Memory B cell (primary cell): Measurements from ENCODE around the gene UNC119B.

Experiments used
- ATAC-seq: fragments of 150-1000 bp; cut with Tn5 transposase; 2 replicates; pipeline ENCODE4 v1.10.0; 2021; ENCODE audit warnings: low read depth, mild to moderate bottlenecking, moderate library complexity
- DNase-seq, 2 donors: peaks; one replicate each; pipeline ENCODE4 v3.0.0; 2022; ENCODE audit warnings: low spot score in 2 of 2
- H3K27ac Mint-ChIP-seq: one replicate; pipeline ENCODE4 v1.8.0; 2022; ENCODE audit warnings: mild to moderate bottlenecking, moderate library complexity, mixed read lengths
- H3K27me3 Mint-ChIP-seq: one replicate; pipeline ENCODE4 v1.8.0; 2022; ENCODE audit warnings: mixed read lengths
- H3K36me3 Mint-ChIP-seq: one replicate; pipeline ENCODE4 v1.8.0; 2022; ENCODE audit warnings: mild to moderate bottlenecking, mixed read lengths
- H3K4me1 Mint-ChIP-seq: one replicate; pipeline ENCODE4 v1.8.0; 2022; ENCODE audit warnings: mixed read lengths
- H3K4me3 Mint-ChIP-seq: one replicate; pipeline ENCODE4 v1.8.0; 2022; ENCODE audit warnings: mild to moderate bottlenecking, moderate library complexity, mixed read lengths
- H3K9me3 Mint-ChIP-seq: one replicate; pipeline ENCODE4 v1.8.0; 2022; ENCODE audit warnings: mixed read lengths

UNC119B gene

DNA sequence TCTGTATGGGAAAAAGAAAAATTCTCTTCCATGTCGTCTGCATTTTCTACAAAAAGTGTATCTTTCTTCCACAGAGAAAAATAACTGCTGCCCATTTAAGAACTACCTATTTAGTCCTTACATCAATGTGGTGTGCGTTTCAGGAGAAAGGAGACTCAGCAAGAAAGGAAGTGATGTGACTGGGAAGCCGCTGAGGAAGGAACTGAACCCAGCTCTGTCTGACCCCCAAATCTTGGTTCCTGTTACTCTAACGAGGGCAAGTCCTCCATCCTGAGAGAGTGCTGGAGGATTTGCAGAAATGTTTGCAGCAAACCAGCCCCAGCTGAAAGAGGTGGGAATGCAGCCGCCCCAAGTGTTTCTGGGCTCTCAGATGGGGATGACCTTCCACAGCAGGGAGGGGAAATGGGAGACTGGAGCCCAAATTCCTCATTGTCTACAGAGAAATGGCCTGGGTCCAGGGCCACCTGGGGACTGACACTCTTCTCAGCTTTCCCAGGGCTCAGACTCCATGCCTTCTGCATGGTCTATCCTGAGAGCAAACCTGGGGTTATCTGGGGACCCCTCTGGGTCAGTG, 30.0 kb upstream of the UNC119B start:
- Mint-ChIP-seq H3K4me3 (no peak overlapping the region), H3K27me3 (no peaks in the 10 kb centered on the region), H3K27ac (no peak overlapping the region), H3K9me3 (no peaks in the 10 kb centered on the region), H3K36me3 (no peaks in the 10 kb centered on the region), H3K4me1 (peaks cover 10% of the 10 kb centered on the region)
- ATAC-seq, result no peak
- no peak for DNase-seq

DNA sequence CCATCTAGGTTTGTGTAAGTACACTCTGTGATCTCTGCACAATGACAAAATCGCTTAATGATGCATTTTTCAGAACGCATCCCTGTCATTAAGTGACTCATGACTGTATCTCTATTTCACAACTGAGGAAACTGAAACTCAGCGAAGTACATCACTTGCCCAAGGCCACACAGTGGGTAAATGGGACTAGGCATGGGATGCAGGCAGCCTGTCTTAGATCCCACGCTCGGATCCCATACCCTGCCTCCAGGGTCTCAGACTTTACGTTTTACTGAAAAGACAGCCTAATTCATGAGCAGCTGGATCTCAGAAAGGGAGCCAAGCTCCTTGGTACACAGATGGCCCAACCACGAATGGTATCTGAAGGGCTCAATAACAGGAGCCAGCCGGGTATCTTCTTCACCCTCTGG, 25.7 kb upstream of the UNC119B start:
- Mint-ChIP-seq H3K9me3 (no peaks in the 10 kb centered on the region), H3K4me3 (no peak overlapping the region), H3K36me3 (no peaks in the 10 kb centered on the region), H3K27ac (peak overlapping the region; percentile 61), H3K27me3 (no peaks in the 10 kb centered on the region), H3K4me1 (peaks cover 17% of the 10 kb centered on the region)
- ATAC-seq, result no peak
- no peak for DNase-seq

DNA sequence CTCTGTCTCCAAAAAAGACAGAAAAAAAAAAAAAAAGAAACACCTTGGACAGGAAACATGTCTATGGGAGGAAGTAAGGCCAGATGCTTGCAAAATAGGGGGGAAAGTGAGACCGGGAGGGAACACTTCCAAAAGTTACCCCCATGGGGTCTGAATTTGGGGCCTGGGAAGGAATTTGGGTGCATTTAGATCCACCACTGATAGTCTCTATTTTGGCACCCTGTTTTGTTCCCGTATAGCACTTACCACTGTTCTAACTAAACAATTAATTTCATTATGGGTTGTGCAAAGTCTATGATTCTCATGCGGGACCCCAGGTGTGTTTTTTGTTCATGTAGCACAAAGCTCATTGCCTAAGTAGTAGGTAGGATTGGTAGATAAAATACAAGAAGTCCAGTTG, 24.7 kb upstream of the UNC119B start:
- Mint-ChIP-seq H3K4me1 (peaks cover 17% of the 10 kb centered on the region), H3K36me3 (no peaks in the 10 kb centered on the region), H3K27me3 (no peaks in the 10 kb centered on the region), H3K27ac (peak overlapping the region; percentile 67), H3K9me3 (no peaks in the 10 kb centered on the region), H3K4me3 (peak overlapping the region; percentile 60)
- no peak for DNase-seq
- ATAC-seq, result no peak

DNA sequence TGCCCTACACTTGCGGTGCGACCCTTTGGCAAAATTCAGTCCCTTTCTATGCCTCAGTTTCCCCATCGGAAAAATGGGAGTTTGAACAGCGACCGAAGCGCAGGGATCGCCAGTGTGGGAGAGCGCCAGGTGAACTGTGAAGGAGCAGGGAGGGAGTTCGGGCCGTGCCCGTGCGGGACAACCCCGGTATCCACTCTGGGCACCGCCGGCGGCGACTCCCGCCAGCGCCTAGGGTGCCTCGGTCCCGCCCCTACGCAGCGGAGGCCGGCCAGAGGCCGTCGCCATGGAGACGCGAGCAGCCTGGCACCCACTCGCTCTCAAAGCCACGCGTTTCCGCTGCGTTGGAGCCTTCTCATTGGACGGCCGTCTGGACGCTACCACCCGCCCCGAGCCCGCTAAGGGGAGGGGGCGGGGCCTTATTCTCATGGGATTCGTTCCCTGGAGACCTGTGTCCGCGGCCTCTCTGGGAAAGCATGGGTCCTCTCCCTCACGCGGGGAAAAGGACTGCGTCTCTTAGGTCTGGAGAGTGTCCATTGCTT, 24.0 kb upstream of the UNC119B start:
- Mint-ChIP-seq H3K4me1 (peaks cover 21% of the 10 kb centered on the region), H3K27me3 (no peaks in the 10 kb centered on the region), H3K36me3 (peaks cover 2% of the 10 kb centered on the region), H3K4me3 (peak overlapping the region; percentile 80), H3K9me3 (no peaks in the 10 kb centered on the region), H3K27ac (peak overlapping the region; percentile 67)
- DNase-seq (peak; percentile 96 to 97), ATAC-seq (peak; percentile 70)

DNA sequence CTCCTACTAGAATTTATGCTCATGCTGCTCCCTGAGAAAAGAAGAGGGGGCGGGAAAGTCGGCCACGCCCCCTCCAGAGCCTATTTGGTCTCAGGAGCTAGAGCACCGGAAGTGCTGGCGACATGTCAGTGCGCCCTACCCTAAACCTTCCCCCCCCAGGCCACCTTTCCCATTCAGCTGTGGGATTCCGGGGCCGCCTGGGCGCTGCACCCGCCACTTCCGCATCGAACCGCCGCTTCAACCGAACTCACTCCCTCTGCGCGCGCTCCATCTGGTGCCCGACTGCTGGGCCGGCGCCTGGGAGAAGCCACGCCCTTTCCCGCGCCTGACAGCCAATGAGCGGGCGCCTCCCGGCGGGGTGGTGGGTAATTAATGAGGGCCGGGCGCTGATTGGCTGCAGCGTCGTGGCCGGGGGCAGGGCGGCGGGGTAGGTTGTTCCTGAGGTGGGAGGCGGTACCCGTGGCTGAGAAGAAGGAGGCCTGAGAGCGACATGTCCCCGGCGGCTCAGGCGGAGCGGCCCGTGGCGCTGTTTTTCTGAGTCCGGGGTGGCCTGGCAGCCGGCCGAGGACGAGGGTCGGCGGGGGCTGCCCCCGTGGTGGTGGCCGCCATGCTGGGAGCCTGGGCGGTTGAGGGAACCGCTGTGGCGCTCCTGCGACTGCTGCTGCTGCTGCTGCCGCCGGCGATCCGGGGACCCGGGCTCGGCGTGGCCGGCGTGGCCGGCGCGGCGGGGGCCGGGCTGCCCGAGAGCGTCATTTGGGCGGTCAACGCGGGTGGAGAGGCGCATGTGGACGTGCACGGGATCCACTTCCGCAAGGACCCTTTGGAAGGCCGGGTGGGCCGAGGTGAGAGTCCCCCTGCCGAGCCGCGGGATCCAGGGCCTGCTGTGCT, 23.3 kb upstream of the UNC119B start, which contains the start of gene MLEC:
MLEC (plus strand) TSS at position 460 of the 888 bp plus-strand sequence; CDS start at position 608, 148 bp downstream.
- Mint-ChIP-seq H3K4me1 (peaks cover 21% of the 10 kb centered on the region), H3K27me3 (no peaks in the 10 kb centered on the region), H3K27ac (peak within 1 kb of the TSS; percentile 67), H3K9me3 (no peaks in the 10 kb centered on the region), H3K4me3 (peak within 1 kb of the TSS; percentile 86), H3K36me3 (peaks cover 2% of the 10 kb centered on the region)
- DNase-seq (peak; percentile 98 to 99), ATAC-seq (peak; percentile 68)

DNA sequence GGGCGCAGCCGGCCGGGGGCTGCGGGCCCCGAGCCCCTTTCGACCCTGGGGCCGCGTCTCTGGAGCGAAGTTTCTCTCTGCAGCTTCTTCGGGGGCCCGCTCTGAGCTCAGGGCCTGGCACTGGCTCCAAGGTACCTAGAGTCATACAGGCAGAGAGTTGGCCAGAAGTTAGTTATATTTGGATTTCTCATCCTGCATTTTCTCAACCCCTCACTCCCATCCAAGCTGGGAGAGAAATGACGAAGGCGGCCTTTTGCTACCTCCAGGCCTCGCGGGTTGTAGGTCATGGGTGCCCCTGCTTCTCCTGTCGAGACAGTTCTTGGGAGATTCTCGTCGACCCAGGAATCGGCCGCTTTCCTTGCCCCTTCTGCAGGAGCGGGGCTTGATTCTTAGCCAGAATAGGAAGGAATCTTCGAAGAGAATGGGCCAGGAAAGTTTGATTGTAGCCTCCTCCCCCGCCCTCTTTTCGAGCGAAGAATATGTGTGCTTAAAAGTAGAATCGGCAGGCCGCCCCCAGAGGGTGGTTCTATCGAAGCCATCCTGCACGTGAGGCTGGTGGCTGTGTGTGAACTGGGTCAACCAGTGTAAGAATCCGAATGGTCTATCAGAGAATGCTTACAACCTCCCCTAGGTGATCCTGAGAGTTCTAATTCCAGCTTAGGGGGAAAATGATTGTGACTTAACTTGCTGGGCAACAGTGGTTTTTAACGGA, 22.5 kb upstream of the UNC119B start:
- H3K27me3 Mint-ChIP-seq, result no peaks in the 10 kb centered on the region
- peaks cover 27% of the 10 kb centered on the region for H3K4me1 Mint-ChIP-seq
- peaks cover 3% of the 10 kb centered on the region for H3K36me3 Mint-ChIP-seq
- DNase-seq (no peak), ATAC-seq (no peak)
- H3K4me3 Mint-ChIP-seq, result peak overlapping the region; percentile 86
- H3K9me3 Mint-ChIP-seq, result no peaks in the 10 kb centered on the region
- H3K27ac Mint-ChIP-seq, result peak overlapping the region; percentile 11

DNA sequence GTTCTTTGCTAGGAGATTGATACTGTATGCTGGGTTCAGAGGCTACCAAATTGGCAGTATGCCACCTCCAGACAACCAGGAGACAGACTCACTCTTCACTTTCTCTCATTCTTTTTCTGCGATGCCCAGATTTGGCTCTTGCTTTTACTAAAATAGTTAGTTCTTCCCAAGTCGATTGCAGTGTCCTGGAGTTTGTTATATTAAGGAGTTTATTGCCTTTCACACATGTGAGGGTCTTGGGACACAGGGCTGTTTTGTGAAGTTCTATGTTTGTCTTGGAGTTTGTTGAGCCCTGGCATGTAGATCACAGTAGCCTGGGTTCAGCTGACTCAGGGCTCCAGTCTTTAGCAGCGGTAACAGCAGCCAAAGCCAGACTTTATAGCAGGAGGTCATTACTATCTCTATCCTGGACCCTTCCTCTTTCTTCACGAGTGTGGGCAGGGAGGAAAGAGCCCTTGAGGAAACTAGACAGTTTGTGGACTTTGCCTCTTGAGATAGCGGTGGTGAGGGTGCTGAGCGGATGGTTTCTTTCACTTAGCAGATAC, 21.7 kb upstream of the UNC119B start:
- peak overlapping the region; percentile 86 for H3K4me3 Mint-ChIP-seq
- DNase-seq, result no peak
- peaks cover 4% of the 10 kb centered on the region for H3K36me3 Mint-ChIP-seq
- H3K27ac Mint-ChIP-seq, result no peak overlapping the region
- ATAC-seq, result no peak
- H3K4me1 Mint-ChIP-seq, result peaks cover 27% of the 10 kb centered on the region
- no peaks in the 10 kb centered on the region for H3K9me3 Mint-ChIP-seq
- H3K27me3 Mint-ChIP-seq, result no peaks in the 10 kb centered on the region

DNA sequence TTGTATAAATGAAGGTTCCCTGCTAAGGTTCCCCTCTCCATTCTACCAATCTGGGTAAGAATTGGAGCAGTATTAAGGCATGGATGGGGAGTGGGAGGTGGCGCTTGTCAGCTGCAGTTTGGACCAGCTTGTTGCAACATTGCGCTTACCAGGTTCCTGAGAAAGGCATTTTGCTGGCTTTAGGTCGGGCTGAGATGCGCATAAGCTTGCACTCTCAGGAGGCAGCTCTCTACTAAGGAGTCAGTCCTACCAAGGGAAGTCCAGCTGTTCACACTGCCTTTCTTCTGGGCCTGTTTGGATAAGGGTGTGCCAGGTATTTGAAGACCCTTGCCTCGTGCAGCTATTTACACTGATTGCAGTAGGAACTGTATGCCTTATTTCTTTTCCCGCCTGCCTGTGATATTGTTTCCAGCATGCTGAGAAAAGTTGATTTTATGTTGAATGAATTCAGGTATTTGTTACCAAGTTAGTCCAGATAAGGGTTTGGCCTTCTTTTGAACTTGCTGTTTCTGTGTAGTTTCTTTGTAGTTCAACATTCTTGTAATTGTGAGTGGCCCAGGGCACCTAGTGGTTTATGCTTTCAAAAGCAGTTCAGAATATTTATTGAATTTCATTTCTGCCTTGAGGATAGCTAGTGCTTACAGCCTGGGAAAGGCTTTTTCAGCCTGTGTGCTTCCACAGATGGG, 20.7 kb upstream of the UNC119B start:
- DNase-seq (no peak), ATAC-seq (no peak)
- Mint-ChIP-seq H3K36me3 (peaks cover 8% of the 10 kb centered on the region), H3K4me1 (peaks cover 27% of the 10 kb centered on the region), H3K9me3 (no peaks in the 10 kb centered on the region), H3K27ac (no peak overlapping the region), H3K4me3 (no peak overlapping the region), H3K27me3 (no peaks in the 10 kb centered on the region)

DNA sequence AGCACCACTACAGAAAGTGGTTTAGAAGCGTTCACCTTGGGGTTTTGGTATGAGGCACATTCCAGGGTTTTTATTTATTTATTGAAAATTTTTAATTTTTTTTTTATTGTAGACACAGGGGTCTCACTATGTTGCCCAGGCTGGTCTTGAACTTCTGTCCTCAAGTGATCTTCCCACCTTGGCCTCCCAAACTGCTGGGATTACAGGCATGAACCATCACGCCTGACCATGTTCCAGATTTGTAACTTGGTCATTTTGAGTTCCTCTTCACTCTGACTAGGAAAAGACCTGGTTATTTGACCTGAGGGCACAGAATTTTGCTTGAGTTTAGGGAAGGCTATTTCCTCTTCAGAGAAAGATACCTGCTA, 20.2 kb upstream of the UNC119B start:
- DNase-seq (no peak), ATAC-seq (no peak)
- H3K27ac Mint-ChIP-seq, result no peak overlapping the region
- no peaks in the 10 kb centered on the region for H3K9me3 Mint-ChIP-seq
- H3K27me3 Mint-ChIP-seq, result no peaks in the 10 kb centered on the region
- H3K4me3 Mint-ChIP-seq, result no peak overlapping the region
- peaks cover 12% of the 10 kb centered on the region for H3K36me3 Mint-ChIP-seq
- H3K4me1 Mint-ChIP-seq, result peaks cover 27% of the 10 kb centered on the region

DNA sequence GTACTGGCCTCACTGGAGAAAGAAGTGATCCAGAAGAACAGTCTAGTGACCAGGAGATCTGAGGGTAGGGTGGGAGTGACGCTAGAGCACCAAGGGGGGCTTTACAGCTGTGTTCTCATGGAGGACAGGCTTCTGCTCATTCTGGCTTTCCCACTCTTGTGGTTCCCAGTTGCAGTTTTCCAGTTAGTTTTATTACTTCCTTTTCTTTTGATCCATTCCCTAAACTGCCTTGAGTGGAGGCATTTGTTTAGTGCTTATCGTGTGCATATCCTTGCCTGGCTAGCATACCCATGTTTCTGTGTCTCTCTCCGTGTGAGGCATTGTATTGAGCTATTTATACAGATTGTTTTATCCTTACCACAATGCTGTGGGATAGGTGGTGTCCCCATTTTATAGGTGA, 19.3 kb upstream of the UNC119B start:
- ATAC-seq (no peak), DNase-seq (no peak)
- no peaks in the 10 kb centered on the region for H3K9me3 Mint-ChIP-seq
- no peak overlapping the region for H3K4me3 Mint-ChIP-seq
- H3K36me3 Mint-ChIP-seq, result peaks cover 17% of the 10 kb centered on the region
- no peak overlapping the region for H3K27ac Mint-ChIP-seq
- peaks cover 27% of the 10 kb centered on the region for H3K4me1 Mint-ChIP-seq
- no peaks in the 10 kb centered on the region for H3K27me3 Mint-ChIP-seq

DNA sequence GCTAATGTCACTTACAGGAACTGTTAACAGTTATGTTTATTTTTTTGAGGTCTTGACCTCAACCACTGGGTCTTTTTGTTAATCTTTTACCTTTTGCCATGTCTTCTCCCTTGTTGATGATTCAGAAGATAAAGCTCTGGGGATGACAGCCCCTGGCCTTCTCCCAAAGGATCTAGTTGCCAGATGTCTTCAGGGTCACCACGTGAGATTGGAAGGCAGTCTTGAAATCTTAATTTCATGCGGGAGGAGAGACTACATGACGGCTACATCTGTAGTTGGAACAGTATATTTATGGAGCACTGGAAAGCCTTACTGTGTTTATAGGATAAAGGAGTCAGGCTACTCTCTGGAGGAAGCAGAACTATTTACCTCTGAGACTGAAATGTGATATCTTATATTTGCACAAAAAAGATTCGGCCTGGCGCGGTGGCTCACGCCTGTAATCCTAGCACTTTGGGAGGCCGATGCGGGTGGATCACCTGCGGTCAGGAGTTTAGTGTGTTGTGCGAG, 17.7 kb upstream of the UNC119B start:
- Mint-ChIP-seq H3K4me3 (no peak overlapping the region), H3K9me3 (no peaks in the 10 kb centered on the region), H3K36me3 (peaks cover 30% of the 10 kb centered on the region), H3K27me3 (no peaks in the 10 kb centered on the region), H3K27ac (no peak overlapping the region), H3K4me1 (peaks cover 27% of the 10 kb centered on the region)
- ATAC-seq (no peak), DNase-seq (no peak)

DNA sequence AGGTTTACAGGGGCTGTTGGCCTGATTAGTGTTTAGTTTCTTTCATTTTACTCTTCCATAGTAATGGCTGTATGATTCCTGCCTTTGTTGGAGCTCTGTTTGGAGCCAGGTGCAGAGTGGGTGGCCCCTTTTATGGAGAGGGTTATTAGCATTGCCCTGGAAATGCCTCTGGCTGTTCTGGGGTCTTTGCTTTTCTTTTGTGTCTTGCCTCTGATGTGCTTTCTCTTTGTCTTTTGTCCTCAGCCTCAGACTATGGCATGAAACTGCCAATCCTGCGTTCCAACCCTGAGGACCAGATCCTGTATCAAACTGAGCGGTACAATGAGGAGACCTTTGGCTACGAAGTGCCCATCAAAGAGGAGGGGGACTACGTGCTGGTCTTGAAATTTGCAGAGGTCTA, 16.4 kb upstream of the UNC119B start:
- DNase-seq, result no peak
- no peak overlapping the region for H3K4me3 Mint-ChIP-seq
- H3K27ac Mint-ChIP-seq, result no peak overlapping the region
- no peaks in the 10 kb centered on the region for H3K27me3 Mint-ChIP-seq
- no peak for ATAC-seq
- no peaks in the 10 kb centered on the region for H3K9me3 Mint-ChIP-seq
- peaks cover 16% of the 10 kb centered on the region for H3K4me1 Mint-ChIP-seq
- peaks cover 31% of the 10 kb centered on the region for H3K36me3 Mint-ChIP-seq

DNA sequence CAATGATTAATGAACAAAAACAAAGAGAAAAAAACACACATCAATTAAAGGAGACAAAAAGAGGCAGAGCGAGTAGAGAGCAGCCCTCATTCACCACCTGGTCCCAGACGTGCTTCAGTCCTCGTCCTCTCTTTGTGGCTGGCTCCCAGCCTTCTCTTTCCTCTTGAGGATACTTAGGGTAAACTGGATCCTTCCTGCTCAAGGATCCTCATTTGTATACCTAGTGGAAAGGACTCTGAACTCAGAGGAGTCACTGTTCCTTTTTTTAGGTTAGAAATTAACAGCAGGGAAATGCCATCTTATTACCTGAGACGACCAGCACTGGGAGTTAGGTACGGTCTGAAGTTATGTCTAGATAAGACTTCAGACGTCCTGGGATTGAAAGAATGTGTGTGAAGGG, 13.6 kb upstream of the UNC119B start:
- Mint-ChIP-seq H3K4me3 (no peak overlapping the region), H3K36me3 (peaks cover 37% of the 10 kb centered on the region), H3K9me3 (no peaks in the 10 kb centered on the region), H3K27me3 (no peaks in the 10 kb centered on the region), H3K27ac (no peak overlapping the region), H3K4me1 (peaks cover 6% of the 10 kb centered on the region)
- ATAC-seq, result no peak
- no peak for DNase-seq
